Nephron (organoid): Measurements from ENCODE around the gene LTA.

Experiments used
- H3K27ac Mint-ChIP-seq, 3 experiments: 2 replicates each; pipeline ENCODE4 v1.8.0; 2020; ENCODE audit warnings: mixed read lengths in 3 of 3, mild to moderate bottlenecking in 2 of 3, moderate library complexity in 1 of 3
- H3K27me3 Mint-ChIP-seq: 2 replicates; pipeline ENCODE4 v1.8.0; 2021; ENCODE audit warnings: low read depth, mild to moderate bottlenecking, moderate library complexity, mixed read lengths
- H3K36me3 Mint-ChIP-seq: 2 replicates; pipeline ENCODE4 v1.8.0; 2020; ENCODE audit warnings: low read depth, mixed read lengths
- H3K4me1 Mint-ChIP-seq: 2 replicates; pipeline ENCODE4 v1.8.0; 2020; ENCODE audit warnings: mixed read lengths
- H3K4me3 Mint-ChIP-seq, 3 experiments: 2 replicates each; pipeline ENCODE4 v1.8.0; 2020; ENCODE audit warnings: mild to moderate bottlenecking in 3 of 3, mixed read lengths in 3 of 3, moderate library complexity in 2 of 3
- H3K9me3 Mint-ChIP-seq: 2 replicates; pipeline ENCODE4 v1.8.0; 2020; ENCODE audit warnings: mixed read lengths
- CTCF ChIP-seq, 3 experiments: fragments of 200-600 bp; sonication (generic); IDR thresholded peaks; one replicate each; pipeline ENCODE4 v1.5.0; 2021; ENCODE audit warnings: antibody characterized with exemption in 3 of 3; ENCODE audit not compliant: unreplicated experiment in 3 of 3

Gene LTA

GRCh38 chr6:31620586-31621319 is 48.7 kb downstream of the LTA start, which contains the start of gene PRRC2A:
Gene PRRC2A (plus strand): TSS chr6:31620715. CDS start chr6:31622790, 2,075 bp downstream.
- no peaks in the 10 kb centered on the region for H3K27me3 Mint-ChIP-seq
- H3K9me3 Mint-ChIP-seq: no peaks in the 10 kb centered on the region
- H3K27ac Mint-ChIP-seq: peak within 1 kb of the TSS; percentile 96 to 99 (median 99)
- peak within 1 kb of the TSS; percentile 90 to 96 (median 96) for H3K4me3 Mint-ChIP-seq
- no peak for TF ChIP-seq CTCF (IDR thresholded peaks at IDR 0.05; ENCODE audit: unreplicated experiment in 3 of 3)
- H3K4me1 Mint-ChIP-seq: peaks cover 21% of the 10 kb centered on the region
- H3K36me3 Mint-ChIP-seq: peaks cover 32% of the 10 kb centered on the region

GRCh38 chr6:31621320-31621939 is 49.3 kb downstream of the LTA start:
- TF ChIP-seq CTCF (IDR thresholded peaks at IDR 0.05; ENCODE audit: unreplicated experiment in 3 of 3): no peak
- Mint-ChIP-seq H3K4me1 (peaks cover 20% of the 10 kb centered on the region), H3K4me3 (peak overlapping the region; percentile 90 to 96 (median 96)), H3K9me3 (no peaks in the 10 kb centered on the region), H3K27me3 (no peaks in the 10 kb centered on the region), H3K27ac (peak overlapping the region; percentile 96 to 99 (median 99)), H3K36me3 (peaks cover 39% of the 10 kb centered on the region)

- Mint-ChIP-seq H3K27me3 (no peaks in the 10 kb centered on the region), H3K4me1 (peaks cover 15% of the 10 kb centered on the region), H3K36me3 (peaks cover 44% of the 10 kb centered on the region), H3K9me3 (no peaks in the 10 kb centered on the region), H3K4me3 (peak overlapping the region; percentile 90 to 96 (median 96)), H3K27ac (peak overlapping the region; percentile 96 to 99 (median 99))
- TF ChIP-seq CTCF (IDR thresholded peaks at IDR 0.05; ENCODE audit: unreplicated experiment in 3 of 3): no peak
Measured at GRCh38 chr6:31621991-31622390, 49.9 kb downstream of the LTA start.

- H3K4me3 Mint-ChIP-seq: peak overlapping the region; percentile 90 to 96 (median 96)
Measured at GRCh38 chr6:31622684-31623091, 50.6 kb downstream of the LTA start.

More at GRCh38 chr6:31622684-31623091, 50.6 kb downstream of the LTA start:
- no peaks in the 10 kb centered on the region for H3K9me3 Mint-ChIP-seq
- H3K4me1 Mint-ChIP-seq: peaks cover 14% of the 10 kb centered on the region
- peak overlapping the region; percentile 96 to 99 (median 99) for H3K27ac Mint-ChIP-seq
- peaks cover 51% of the 10 kb centered on the region for H3K36me3 Mint-ChIP-seq
- no peak for TF ChIP-seq CTCF (IDR thresholded peaks at IDR 0.05; ENCODE audit: unreplicated experiment in 3 of 3)
- no peaks in the 10 kb centered on the region for H3K27me3 Mint-ChIP-seq
